ENCODE data around the gene ST8SIA1. TPM values are rescaled to one million over a fixed set of nuclear protein-coding genes. Genes with fewer than 3 reads are reported as not detected.

The ST8SIA1 gene
- total and polyA plus RNA-seq, 2 of the 4 experiments (the other 2 are of a cell fraction) = not detected

GRCh38 chr12:22169376-22169775, 165.1 kb downstream of the ST8SIA1 start:
- TF ChIP-seq, protein P1, sequence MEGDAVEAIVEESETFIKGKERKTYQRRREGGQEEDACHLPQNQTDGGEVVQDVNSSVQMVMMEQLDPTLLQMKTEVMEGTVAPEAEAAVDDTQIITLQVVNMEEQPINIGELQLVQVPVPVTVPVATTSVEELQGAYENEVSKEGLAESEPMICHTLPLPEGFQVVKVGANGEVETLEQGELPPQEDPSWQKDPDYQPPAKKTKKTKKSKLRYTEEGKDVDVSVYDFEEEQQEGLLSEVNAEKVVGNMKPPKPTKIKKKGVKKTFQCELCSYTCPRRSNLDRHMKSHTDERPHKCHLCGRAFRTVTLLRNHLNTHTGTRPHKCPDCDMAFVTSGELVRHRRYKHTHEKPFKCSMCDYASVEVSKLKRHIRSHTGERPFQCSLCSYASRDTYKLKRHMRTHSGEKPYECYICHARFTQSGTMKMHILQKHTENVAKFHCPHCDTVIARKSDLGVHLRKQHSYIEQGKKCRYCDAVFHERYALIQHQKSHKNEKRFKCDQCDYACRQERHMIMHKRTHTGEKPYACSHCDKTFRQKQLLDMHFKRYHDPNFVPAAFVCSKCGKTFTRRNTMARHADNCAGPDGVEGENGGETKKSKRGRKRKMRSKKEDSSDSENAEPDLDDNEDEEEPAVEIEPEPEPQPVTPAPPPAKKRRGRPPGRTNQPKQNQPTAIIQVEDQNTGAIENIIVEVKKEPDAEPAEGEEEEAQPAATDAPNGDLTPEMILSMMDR (conservative IDR thresholded peaks at IDR 0.05; ENCODE audit: low read depth, low read length) = no peak
- no peak for TF ChIP-seq BHLHE40 (IDR thresholded peaks at IDR 0.05; ENCODE audit: low read depth, low read length)
- no peak for TF ChIP-seq MAZ (IDR thresholded peaks at IDR 0.05; ENCODE audit: borderline replicate concordance, low read depth, low read length)
- TF ChIP-seq MAFK (IDR thresholded peaks at IDR 0.05; ENCODE audit: low read depth, low read length) = no peak
- no peak for TF ChIP-seq CHD1 (IDR thresholded peaks at IDR 0.05; ENCODE audit: low read depth, low read length)
- no peak for TF ChIP-seq RFX5 (IDR thresholded peaks at IDR 0.05; ENCODE audit: low read depth, low read length)
- TF ChIP-seq USF2 (IDR thresholded peaks at IDR 0.05; ENCODE audit: low read depth, low read length) = no peak
- no peak for TF ChIP-seq FOS (IDR thresholded peaks at IDR 0.05; ENCODE audit: low read depth, low read length)
- TF ChIP-seq NFE2L2 (IDR thresholded peaks at IDR 0.05; ENCODE audit: low read depth, low read length) = no peak
- TF ChIP-seq, protein P2, sequence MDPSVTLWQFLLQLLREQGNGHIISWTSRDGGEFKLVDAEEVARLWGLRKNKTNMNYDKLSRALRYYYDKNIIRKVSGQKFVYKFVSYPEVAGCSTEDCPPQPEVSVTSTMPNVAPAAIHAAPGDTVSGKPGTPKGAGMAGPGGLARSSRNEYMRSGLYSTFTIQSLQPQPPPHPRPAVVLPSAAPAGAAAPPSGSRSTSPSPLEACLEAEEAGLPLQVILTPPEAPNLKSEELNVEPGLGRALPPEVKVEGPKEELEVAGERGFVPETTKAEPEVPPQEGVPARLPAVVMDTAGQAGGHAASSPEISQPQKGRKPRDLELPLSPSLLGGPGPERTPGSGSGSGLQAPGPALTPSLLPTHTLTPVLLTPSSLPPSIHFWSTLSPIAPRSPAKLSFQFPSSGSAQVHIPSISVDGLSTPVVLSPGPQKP (IDR thresholded peaks at IDR 0.05; ENCODE audit: borderline replicate concordance, low read depth, low read length) = no peak
- TF ChIP-seq SMC3 (IDR thresholded peaks at IDR 0.05; ENCODE audit: low read depth, low read length) = no peak
- H2AK9ac ChIP-seq (replicated peaks; ENCODE audit: low read depth, low read length, poor library complexity) = no peak overlapping the region
- no TSS peak for BruUV-seq (replicated peaks)
- CTCF ChIA-PET = no interaction called here
- no peak overlapping the region for H4K91ac ChIP-seq (ENCODE audit: insufficient read depth, low read depth, low read length)
- H2BK20ac ChIP-seq (ENCODE audit: low read depth, low read length) = no peak overlapping the region
- no peak overlapping the region for H2BK15ac ChIP-seq (ENCODE audit: low read depth, low read length)
- H3K23ac ChIP-seq (ENCODE audit: low read depth, low read length) = no peak overlapping the region
- no peak overlapping the region for H2AFZ ChIP-seq (replicated peaks; ENCODE audit: low read length, poor library complexity)
- H3K4ac ChIP-seq (ENCODE audit: low read depth, low read length) = no peak overlapping the region
- H3K27me3 ChIP-seq (ENCODE audit: control insufficient read depth, insufficient read depth, low read length) = no peaks in the 10 kb centered on the region
- H3K27ac ChIP-seq (ENCODE audit: insufficient read depth, low read length) = no peak overlapping the region
- no peaks in the 10 kb centered on the region for H3K9me3 ChIP-seq (ENCODE audit: control insufficient read depth, insufficient read depth, low read length)
- H2BK5ac ChIP-seq (ENCODE audit: low read depth, low read length, poor library complexity, severe bottlenecking) = no peak overlapping the region
- intact Hi-C loops (cut with micrococcal nuclease) = loop anchor here (5.0 kb wide), 1 partner anchor 43 kb away; no protein-coding TSS in a partner anchor
- no peak for ATAC-seq (ENCODE audit: low read depth)
- no peaks in the 10 kb centered on the region for H3K36me3 ChIP-seq (ENCODE audit: control insufficient read depth, insufficient read depth, low read length)
- dilution Hi-C loops (cut with HindIII; ENCODE audit: low sequenced_read_pairs, unreplicated experiment) = no loop called here
- H3K18ac ChIP-seq (ENCODE audit: low read depth, low read length) = no peak overlapping the region
- no peak overlapping the region for H4K5ac ChIP-seq (ENCODE audit: low read depth, low read length)
- no peak overlapping the region for H3K14ac ChIP-seq (replicated peaks; ENCODE audit: low read depth, low read length)
- DNase-seq = no peak
- H3K9ac ChIP-seq (ENCODE audit: low read depth, low read length) = no peak overlapping the region
- H3K4me2 ChIP-seq (ENCODE audit: low read depth, low read length) = no peak overlapping the region
- no peak overlapping the region for H3K4me3 ChIP-seq (ENCODE audit: insufficient read depth, low read depth, low read length)
- no peaks in the 10 kb centered on the region for H3K9me1 ChIP-seq (ENCODE audit: insufficient read depth, low read length)
- H2AK5ac ChIP-seq (ENCODE audit: low read depth, low read length) = no peak overlapping the region
- no peak overlapping the region for H2BK120ac ChIP-seq (ENCODE audit: low read depth, low read length)
- POLR2A ChIA-PET (ENCODE audit: unreplicated experiment) = no interaction called here
- in situ Hi-C loops (cut with MboI; ENCODE audit: low sequenced_read_pairs) = no loop called here
- H4K8ac ChIP-seq (ENCODE audit: low read depth in 2 of 2, low read length in 2 of 2) = no peak overlapping the region
- H3K79me1 ChIP-seq (ENCODE audit: low read depth in 1 of 2, low read length in 2 of 2) = no peaks in the 10 kb centered on the region
- no peak overlapping the region for H3K56ac ChIP-seq (ENCODE audit: extremely low read depth, insufficient read depth, low read length)
- no peaks in the 10 kb centered on the region for H3K4me1 ChIP-seq (ENCODE audit: control insufficient read depth, insufficient read depth, low read length)
- no peaks in the 10 kb centered on the region for H4K20me1 ChIP-seq (ENCODE audit: insufficient read depth, low read length)
